DND-41 (cell line): ENCODE data around the gene ITPR1.

Source experiments
- EZH2 ChIP-seq: IDR thresholded peaks from 3 replicates; pipeline ENCODE4 v1.6.1; 2012; ENCODE audit warnings: borderline replicate concordance, low read depth, mild to moderate bottlenecking, moderate library complexity, low read length, inconsistent platforms; ENCODE audit not compliant: severe bottlenecking
- TF ChIP-seq, protein P1 (sequence below): IDR thresholded peaks from 2 replicates; pipeline ENCODE4 v1.5.1; 2012; ENCODE audit warnings: borderline replicate concordance, low read length, moderate library complexity, mild to moderate bottlenecking; ENCODE audit not compliant: poor library complexity, severe bottlenecking; ENCODE audit errors: extremely low read depth

DNA sequence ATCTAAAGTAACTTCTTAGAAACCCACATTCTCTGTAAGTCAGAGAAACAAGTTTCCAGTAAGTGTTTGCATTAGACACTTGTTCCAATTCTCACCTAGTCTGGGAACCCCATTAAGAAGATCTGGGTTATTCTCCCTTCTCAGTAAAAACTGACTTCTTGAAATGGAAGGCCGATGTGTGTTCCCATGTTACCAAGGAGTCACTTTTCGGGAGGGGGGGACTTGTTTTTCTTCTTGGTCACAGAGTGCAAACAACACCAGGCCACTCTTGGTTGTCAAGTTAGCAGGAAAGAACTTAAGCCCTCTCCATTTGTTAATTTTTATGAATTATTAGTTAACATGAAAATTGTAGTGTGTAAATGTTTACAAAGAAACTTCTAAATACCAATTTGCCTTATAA is 55.6 kb downstream of the ITPR1 start:
- TF ChIP-seq, protein P1, sequence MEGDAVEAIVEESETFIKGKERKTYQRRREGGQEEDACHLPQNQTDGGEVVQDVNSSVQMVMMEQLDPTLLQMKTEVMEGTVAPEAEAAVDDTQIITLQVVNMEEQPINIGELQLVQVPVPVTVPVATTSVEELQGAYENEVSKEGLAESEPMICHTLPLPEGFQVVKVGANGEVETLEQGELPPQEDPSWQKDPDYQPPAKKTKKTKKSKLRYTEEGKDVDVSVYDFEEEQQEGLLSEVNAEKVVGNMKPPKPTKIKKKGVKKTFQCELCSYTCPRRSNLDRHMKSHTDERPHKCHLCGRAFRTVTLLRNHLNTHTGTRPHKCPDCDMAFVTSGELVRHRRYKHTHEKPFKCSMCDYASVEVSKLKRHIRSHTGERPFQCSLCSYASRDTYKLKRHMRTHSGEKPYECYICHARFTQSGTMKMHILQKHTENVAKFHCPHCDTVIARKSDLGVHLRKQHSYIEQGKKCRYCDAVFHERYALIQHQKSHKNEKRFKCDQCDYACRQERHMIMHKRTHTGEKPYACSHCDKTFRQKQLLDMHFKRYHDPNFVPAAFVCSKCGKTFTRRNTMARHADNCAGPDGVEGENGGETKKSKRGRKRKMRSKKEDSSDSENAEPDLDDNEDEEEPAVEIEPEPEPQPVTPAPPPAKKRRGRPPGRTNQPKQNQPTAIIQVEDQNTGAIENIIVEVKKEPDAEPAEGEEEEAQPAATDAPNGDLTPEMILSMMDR: no peak
- TF ChIP-seq EZH2: no peak
